A673 (cell line): ENCODE measurements around the gene AGMO. TPM values are rescaled to one million over a fixed set of nuclear protein-coding genes. Genes with fewer than 3 reads are reported as not detected.

ENCODE experiments used
- Bru-seq: library from RNA; stranded (reverse); fragments of 400-500 nt; gene quantifications from one replicate; lab custom pipeline; 2021; lab: Mats Ljungman, UMichigan
- BruChase-seq, 2 experiments: library from RNA; stranded (reverse); fragments of 400-500 nt; gene quantifications; one replicate each; lab custom pipeline; 2021; lab: Mats Ljungman, UMichigan
- BruUV-seq: library from RNA; stranded (reverse); fragments of 400-500 nt; replicated peaks from 2 replicates; lab custom pipeline; 2021; lab: Mats Ljungman, UMichigan
- CTCF ChIA-PET: fragments of 300-600 bp; sonication (Branson Sonifier 250); formaldehyde crosslinking; loops from one replicate; lab custom pipeline; 2022; ENCODE audit warnings: antibody characterized with exemption; lab: Charles Lee
- POLR2A ChIA-PET: fragments of 300-600 bp; sonication (Branson Sonifier 250); formaldehyde crosslinking; loops from one replicate; lab custom pipeline; 2022; ENCODE audit warnings: antibody characterized with exemption; ENCODE audit not compliant: low non-redundant PET; lab: Charles Lee
- DNase-seq: peaks from one replicate; pipeline ENCODE4 v3.0.0-alpha.2; 2015; ENCODE audit warnings: low spot score
- H3K27ac ChIP-seq: fragments of 200-600 bp; sonication (generic); 2 replicates; pipeline ENCODE4 v1.5.1; 2016; ENCODE audit warnings: mixed run types, low read depth, mild to moderate bottlenecking, mixed read lengths, antibody characterized with exemption, low read length; ENCODE audit not compliant: poor library complexity, severe bottlenecking
- H3K27me3 ChIP-seq: fragments of 200-600 bp; sonication (generic); replicated peaks from 2 replicates; pipeline ENCODE4 v1.6.1; 2017; ENCODE audit warnings: mixed run types, low read depth, mild to moderate bottlenecking, mixed read lengths, antibody characterized with exemption, low read length; ENCODE audit not compliant: insufficient read depth, poor library complexity
- H3K36me3 ChIP-seq: fragments of 200-600 bp; sonication (generic); 2 replicates; pipeline ENCODE4 v1.6.1; 2016; ENCODE audit warnings: mixed run types, mild to moderate bottlenecking, mixed read lengths, antibody characterized with exemption, low read length; ENCODE audit not compliant: insufficient read depth, poor library complexity, severe bottlenecking
- H3K4me1 ChIP-seq: fragments of 200-600 bp; sonication (generic); 2 replicates; pipeline ENCODE4 v1.6.1; 2017; ENCODE audit warnings: mixed run types, mild to moderate bottlenecking, mixed read lengths, antibody characterized with exemption, low read length; ENCODE audit not compliant: insufficient read depth, poor library complexity, severe bottlenecking
- H3K4me3 ChIP-seq: fragments of 200-600 bp; sonication (generic); 2 replicates; pipeline ENCODE4 v1.5.1; 2016; ENCODE audit warnings: low read depth, mixed run types, mild to moderate bottlenecking, mixed read lengths, low read length; ENCODE audit not compliant: poor library complexity, severe bottlenecking
- H3K9me3 ChIP-seq: fragments of 200-600 bp; sonication (generic); 2 replicates; pipeline ENCODE4 v1.6.1; 2016; ENCODE audit warnings: mixed run types, low read depth, mild to moderate bottlenecking, mixed read lengths, antibody characterized with exemption, low read length; ENCODE audit not compliant: poor library complexity, severe bottlenecking
- CTCF ChIP-seq: fragments of 300-800, 200-600 bp; sonication (generic); conservative IDR thresholded peaks from 2 replicates; pipeline ENCODE4 v1.5.1; 2017; ENCODE audit warnings: low read depth, mild to moderate bottlenecking, antibody characterized with exemption, low read length, moderate library complexity, mixed read lengths
- EZH2 ChIP-seq: fragments of 200-600 bp; sonication (generic); IDR thresholded peaks from 2 replicates; pipeline ENCODE4 v1.6.1; 2017; ENCODE audit warnings: borderline replicate concordance, low read depth, mild to moderate bottlenecking, mixed read lengths, antibody characterized with exemption, low read length; ENCODE audit not compliant: poor library complexity, severe bottlenecking
- intact Hi-C: fragments of 100-400 bp; cut with micrococcal nuclease; formaldehyde crosslinking; loops from one replicate; pipeline ENCODE4 v1.10.0; 2022; ENCODE audit not compliant: unreplicated experiment
- long read RNA-seq: library from polyadenylated mRNA; stranded (forward); transcript quantifications from one replicate; pipeline ENCODE4 v2.0.0, GENCODE V29; 2022
- total RNA-seq: library from RNA; stranded (reverse); gene quantifications from 2 replicates; pipeline ENCODE4 v1.2.3, GENCODE V29; 2021

Gene AGMO
- 0.26 TPM in 1 of 2 replicates, not detected in the other for total RNA-seq
- percentile 8 among the genes with signal in this experiment for Bru-seq, nascent RNA
- BruChase-seq, experiment 1, labeled RNA remaining after a 2-hour chase = percentile 12 among the genes with signal in this experiment
- BruChase-seq, experiment 2, labeled RNA remaining after a 6-hour chase = percentile 9 among the genes with signal in this experiment
- long read RNA-seq = 0 reads

GRCh38 chr7:15561835-15562234 lies at the start of gene AGMO:
Gene AGMO, minus strand, starts transcription at chr7:15562015.
- intact Hi-C loops = no loop called here
- BruUV-seq = no TSS peak
- Histone ChIP-seq H3K4me3 (no peak within 1 kb of the TSS), H3K9me3 (no peaks in the 10 kb centered on the region), H3K4me1 (peaks cover 15% of the 10 kb centered on the region), H3K36me3 (no peaks in the 10 kb centered on the region), H3K27me3 (no peaks in the 10 kb centered on the region), H3K27ac (no peak within 1 kb of the TSS)
- ChIA-PET CTCF (interaction anchor here (0.7 kb wide), 1 partner anchor 505 kb away, joined by 3 read pairs; no protein-coding TSS in a partner anchor), POLR2A (no interaction called here)
- TF ChIP-seq CTCF (no peak; the same call in 1 of the 2 replicates), EZH2 (no peak)
- DNase-seq = peak; percentile 45

- CTCF ChIA-PET = no interaction called here
- intact Hi-C loops = no loop called here
- H3K36me3 ChIP-seq = no peaks in the 10 kb centered on the region
- no TSS peak for BruUV-seq
- H3K9me3 ChIP-seq = no peaks in the 10 kb centered on the region
- H3K4me3 ChIP-seq = no peak overlapping the region
- POLR2A ChIA-PET = no interaction called here
- no peaks in the 10 kb centered on the region for H3K4me1 ChIP-seq
- no peak overlapping the region for H3K27ac ChIP-seq
- H3K27me3 ChIP-seq = no peaks in the 10 kb centered on the region
- no peak for DNase-seq
- TF ChIP-seq EZH2 (no peak), CTCF (no peak)
Measured at GRCh38 chr7:15610503-15610902, 48.7 kb upstream of the AGMO start.

GRCh38 chr7:15609287-15609686 lies 47.5 kb upstream of the AGMO start:
- H3K4me3 ChIP-seq = no peak overlapping the region
- ChIA-PET CTCF (no interaction called here), POLR2A (no interaction called here)
- no peaks in the 10 kb centered on the region for H3K36me3 ChIP-seq
- H3K4me1 ChIP-seq = no peaks in the 10 kb centered on the region
- intact Hi-C loops = no loop called here
- no TSS peak for BruUV-seq
- H3K27me3 ChIP-seq = no peaks in the 10 kb centered on the region
- no peaks in the 10 kb centered on the region for H3K9me3 ChIP-seq
- TF ChIP-seq EZH2 = no peak
- DNase-seq = no peak
- no peak overlapping the region for H3K27ac ChIP-seq
